Measurements from ENCODE around the gene UGT1A7.

UGT1A7 gene

DNA sequence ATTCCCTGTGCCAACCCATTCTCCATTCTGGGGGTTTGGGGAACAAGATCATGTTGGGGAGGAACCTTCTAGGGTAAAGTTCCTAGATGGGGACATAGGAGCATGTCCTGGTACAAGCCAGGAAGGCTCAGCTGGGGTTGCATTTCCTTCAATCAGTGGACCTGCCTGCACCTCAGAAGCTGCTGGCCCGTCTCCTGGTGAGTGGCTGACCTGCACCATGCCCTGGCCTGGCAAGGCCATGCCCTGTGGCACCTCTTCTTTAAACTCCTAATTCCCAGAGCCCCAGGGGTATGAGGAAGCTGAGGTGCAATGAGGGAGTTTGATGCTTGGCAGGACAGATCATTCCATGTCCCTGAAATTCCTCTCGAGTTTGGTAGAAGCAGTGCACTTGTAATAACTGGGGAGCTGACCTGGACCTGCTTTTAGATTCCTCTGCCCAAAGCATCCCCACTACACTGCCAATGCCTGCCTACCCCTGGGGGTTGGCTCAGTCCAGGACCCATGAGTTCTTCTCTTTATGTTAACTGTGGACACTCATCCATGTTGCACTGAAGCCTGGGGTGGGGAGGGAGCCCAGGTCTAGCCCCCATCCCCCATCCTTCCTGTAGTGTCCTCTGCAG is 121.7 kb downstream of the UGT1A7 start:
- Histone ChIP-seq H3K27me3 (ENCODE audit: insufficient read depth, low read length, poor library complexity, severe bottlenecking) (no peaks in the 10 kb centered on the region), H3K9me3 (ENCODE audit: insufficient read depth, low read depth, low read length) (no peaks in the 10 kb centered on the region), H3K9ac (ENCODE audit: low read depth, low read length, poor library complexity, severe bottlenecking) (no peak overlapping the region), H3F3A (ENCODE audit: low read depth) (no peaks in the 10 kb centered on the region), H4K20me1 (ENCODE audit: insufficient read depth, low read length, poor library complexity, severe bottlenecking) (no peaks in the 10 kb centered on the region), H3K4me3 (ENCODE audit: low read length, poor library complexity, severe bottlenecking) (no peak overlapping the region), H3K4me2 (ENCODE audit: low read depth, low read length, poor library complexity, severe bottlenecking) (no peak overlapping the region), H2AFZ (ENCODE audit: low read length) (no peak overlapping the region), H3K79me2 (ENCODE audit: insufficient read depth, low read length) (no peaks in the 10 kb centered on the region), H3K4me1 (ENCODE audit: insufficient read depth, low read length, poor library complexity, severe bottlenecking) (no peaks in the 10 kb centered on the region), H3K9me2 (replicated peaks; ENCODE audit: low read depth, low read length) (no peaks in the 10 kb centered on the region), H3K36me3 (ENCODE audit: insufficient read depth, low read length) (no peaks in the 10 kb centered on the region)
- TF ChIP-seq, protein P1, sequence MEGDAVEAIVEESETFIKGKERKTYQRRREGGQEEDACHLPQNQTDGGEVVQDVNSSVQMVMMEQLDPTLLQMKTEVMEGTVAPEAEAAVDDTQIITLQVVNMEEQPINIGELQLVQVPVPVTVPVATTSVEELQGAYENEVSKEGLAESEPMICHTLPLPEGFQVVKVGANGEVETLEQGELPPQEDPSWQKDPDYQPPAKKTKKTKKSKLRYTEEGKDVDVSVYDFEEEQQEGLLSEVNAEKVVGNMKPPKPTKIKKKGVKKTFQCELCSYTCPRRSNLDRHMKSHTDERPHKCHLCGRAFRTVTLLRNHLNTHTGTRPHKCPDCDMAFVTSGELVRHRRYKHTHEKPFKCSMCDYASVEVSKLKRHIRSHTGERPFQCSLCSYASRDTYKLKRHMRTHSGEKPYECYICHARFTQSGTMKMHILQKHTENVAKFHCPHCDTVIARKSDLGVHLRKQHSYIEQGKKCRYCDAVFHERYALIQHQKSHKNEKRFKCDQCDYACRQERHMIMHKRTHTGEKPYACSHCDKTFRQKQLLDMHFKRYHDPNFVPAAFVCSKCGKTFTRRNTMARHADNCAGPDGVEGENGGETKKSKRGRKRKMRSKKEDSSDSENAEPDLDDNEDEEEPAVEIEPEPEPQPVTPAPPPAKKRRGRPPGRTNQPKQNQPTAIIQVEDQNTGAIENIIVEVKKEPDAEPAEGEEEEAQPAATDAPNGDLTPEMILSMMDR (conservative IDR thresholded peaks at IDR 0.05; ENCODE audit: low read length) = no peak
- TF ChIP-seq EZH2phosphoT487 (IDR thresholded peaks at IDR 0.05; ENCODE audit: borderline replicate concordance) = no peak

DNA sequence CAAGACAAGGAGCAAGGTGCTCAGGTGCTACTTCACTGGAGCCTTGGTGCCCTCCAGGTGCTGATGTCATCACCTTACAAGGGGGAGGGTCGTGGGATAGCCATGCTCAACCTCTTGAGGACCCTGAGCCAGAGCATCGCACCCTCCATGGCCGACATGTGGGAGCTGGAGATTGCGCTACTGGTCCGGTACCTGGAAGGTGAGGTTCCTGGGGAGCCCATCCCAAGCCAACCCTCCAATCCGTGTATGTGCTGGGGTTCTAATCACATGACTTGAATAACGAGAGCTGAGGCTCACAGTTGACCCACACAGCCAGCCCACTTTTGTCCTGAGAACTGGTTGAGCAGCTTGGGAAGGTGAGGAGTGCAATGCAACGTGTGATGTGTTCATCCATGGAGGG is 122.3 kb downstream of the UGT1A7 start:
- Histone ChIP-seq H3K4me2 (ENCODE audit: low read depth, low read length, poor library complexity, severe bottlenecking) (no peak overlapping the region), H3K4me3 (ENCODE audit: low read length, poor library complexity, severe bottlenecking) (no peak overlapping the region), H3K9ac (ENCODE audit: low read depth, low read length, poor library complexity, severe bottlenecking) (no peak overlapping the region), H3K9me2 (replicated peaks; ENCODE audit: low read depth, low read length) (no peaks in the 10 kb centered on the region), H3K79me2 (ENCODE audit: insufficient read depth, low read length) (no peaks in the 10 kb centered on the region), H2AFZ (ENCODE audit: low read length) (no peak overlapping the region), H4K20me1 (ENCODE audit: insufficient read depth, low read length, poor library complexity, severe bottlenecking) (no peaks in the 10 kb centered on the region), H3K4me1 (ENCODE audit: insufficient read depth, low read length, poor library complexity, severe bottlenecking) (no peaks in the 10 kb centered on the region), H3K27me3 (ENCODE audit: insufficient read depth, low read length, poor library complexity, severe bottlenecking) (no peaks in the 10 kb centered on the region), H3K36me3 (ENCODE audit: insufficient read depth, low read length) (no peaks in the 10 kb centered on the region), H3F3A (ENCODE audit: low read depth) (no peaks in the 10 kb centered on the region), H3K9me3 (ENCODE audit: insufficient read depth, low read depth, low read length) (no peaks in the 10 kb centered on the region)
- TF ChIP-seq, protein P1 (conservative IDR thresholded peaks at IDR 0.05; ENCODE audit: low read length) = no peak
- TF ChIP-seq EZH2phosphoT487 (IDR thresholded peaks at IDR 0.05; ENCODE audit: borderline replicate concordance) = no peak

DNA sequence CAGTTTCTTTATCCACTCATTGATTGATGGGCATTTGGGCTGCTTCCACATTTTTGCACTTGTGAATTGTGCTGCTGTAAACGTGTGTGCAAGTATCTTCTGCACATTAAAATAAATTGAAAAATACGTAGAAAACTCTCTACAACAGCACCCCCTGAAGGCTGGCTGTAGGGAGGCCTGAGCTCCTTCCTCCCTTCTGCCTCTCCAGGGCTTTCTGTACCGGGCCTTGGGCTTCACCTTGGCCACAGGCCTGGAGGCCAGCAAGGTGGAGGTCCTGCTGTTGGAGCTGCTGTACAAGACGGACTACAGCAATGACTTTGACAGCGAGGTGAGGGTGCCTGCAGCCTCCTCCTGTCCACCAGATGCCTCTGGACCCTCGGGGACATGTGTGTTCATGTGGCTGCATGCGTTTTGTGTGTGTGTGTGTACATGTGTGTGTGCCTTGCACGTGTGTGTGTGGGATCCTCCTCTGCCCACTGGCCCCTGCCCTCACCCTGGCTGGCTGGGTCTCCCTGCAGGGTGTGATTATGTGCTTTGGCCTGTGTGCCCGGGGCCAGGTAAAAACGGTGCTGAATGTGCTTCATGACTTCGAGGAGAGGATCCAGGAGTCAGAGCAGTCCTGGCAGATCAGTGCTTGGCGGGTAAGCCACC is 125.6 kb downstream of the UGT1A7 start:
- H3K79me2 ChIP-seq (ENCODE audit: insufficient read depth, low read length) = no peaks in the 10 kb centered on the region
- no peaks in the 10 kb centered on the region for H3K36me3 ChIP-seq (ENCODE audit: insufficient read depth, low read length)
- TF ChIP-seq, protein P1 (conservative IDR thresholded peaks at IDR 0.05; ENCODE audit: low read length) = no peak
- no peak for TF ChIP-seq EZH2phosphoT487 (IDR thresholded peaks at IDR 0.05; ENCODE audit: borderline replicate concordance)
- H3K9me3 ChIP-seq (ENCODE audit: insufficient read depth, low read depth, low read length) = no peaks in the 10 kb centered on the region
- H4K20me1 ChIP-seq (ENCODE audit: insufficient read depth, low read length, poor library complexity, severe bottlenecking) = no peaks in the 10 kb centered on the region
- H3K9me2 ChIP-seq (replicated peaks; ENCODE audit: low read depth, low read length) = no peaks in the 10 kb centered on the region
- no peaks in the 10 kb centered on the region for H3K27me3 ChIP-seq (ENCODE audit: insufficient read depth, low read length, poor library complexity, severe bottlenecking)
- no peak overlapping the region for H2AFZ ChIP-seq (ENCODE audit: low read length)
- H3K4me2 ChIP-seq (ENCODE audit: low read depth, low read length, poor library complexity, severe bottlenecking) = no peak overlapping the region
- no peak overlapping the region for H3K4me3 ChIP-seq (ENCODE audit: low read length, poor library complexity, severe bottlenecking)
- no peaks in the 10 kb centered on the region for H3F3A ChIP-seq (ENCODE audit: low read depth)
- no peaks in the 10 kb centered on the region for H3K4me1 ChIP-seq (ENCODE audit: insufficient read depth, low read length, poor library complexity, severe bottlenecking)
- H3K9ac ChIP-seq (ENCODE audit: low read depth, low read length, poor library complexity, severe bottlenecking) = no peak overlapping the region

Measured in Loucy (cell line).